Activated T-cell treated with anti-CD3 and anti-CD28 coated beads for 48 hours (primary cell): Measurements from ENCODE around the gene LTBP4.
"Not testable (repeated sequence)": the region's sequence is repeated elsewhere in the genome, so short reads cannot be mapped to it uniquely, and the experiment has no call there.

ENCODE experiments used
- DNase-seq: peaks from one replicate; pipeline ENCODE4 v3.0.0-alpha.2; 2020; ENCODE audit warnings: low read depth

LTBP4 gene

DNA sequence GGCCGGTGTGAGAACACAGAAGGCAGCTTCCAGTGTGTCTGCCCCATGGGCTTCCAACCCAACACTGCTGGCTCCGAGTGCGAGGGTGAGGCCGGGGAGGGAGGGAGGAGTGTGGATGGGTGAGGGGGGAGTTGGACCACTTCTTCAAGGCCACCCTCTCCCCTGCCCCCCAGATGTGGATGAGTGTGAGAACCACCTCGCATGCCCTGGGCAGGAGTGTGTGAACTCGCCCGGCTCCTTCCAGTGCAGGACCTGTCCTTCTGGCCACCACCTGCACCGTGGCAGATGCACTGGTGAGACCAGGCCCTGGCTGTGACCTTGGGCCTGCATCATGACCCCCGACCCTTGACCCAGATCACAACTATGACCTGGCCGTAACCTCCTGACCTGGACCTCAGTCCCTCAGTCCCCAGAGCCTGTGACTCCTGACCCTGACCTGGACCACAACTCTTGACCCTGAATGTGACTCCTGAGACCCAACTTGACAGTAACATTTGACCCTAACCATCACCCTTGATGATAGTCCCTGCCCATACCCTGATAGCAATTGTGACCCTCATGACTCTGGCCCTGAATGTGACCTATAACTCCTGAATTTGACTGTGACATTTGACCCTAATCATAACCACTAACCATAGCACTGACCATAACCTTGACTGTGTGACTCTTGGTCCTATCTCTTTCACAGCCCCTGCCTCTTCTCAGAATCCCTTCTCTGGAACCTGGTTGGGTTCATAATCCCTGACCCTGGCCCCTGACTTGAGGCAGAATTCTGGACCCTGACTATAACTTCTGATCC lies 10.9 kb downstream of the LTBP4 start:
- DNase-seq: no peak

DNA sequence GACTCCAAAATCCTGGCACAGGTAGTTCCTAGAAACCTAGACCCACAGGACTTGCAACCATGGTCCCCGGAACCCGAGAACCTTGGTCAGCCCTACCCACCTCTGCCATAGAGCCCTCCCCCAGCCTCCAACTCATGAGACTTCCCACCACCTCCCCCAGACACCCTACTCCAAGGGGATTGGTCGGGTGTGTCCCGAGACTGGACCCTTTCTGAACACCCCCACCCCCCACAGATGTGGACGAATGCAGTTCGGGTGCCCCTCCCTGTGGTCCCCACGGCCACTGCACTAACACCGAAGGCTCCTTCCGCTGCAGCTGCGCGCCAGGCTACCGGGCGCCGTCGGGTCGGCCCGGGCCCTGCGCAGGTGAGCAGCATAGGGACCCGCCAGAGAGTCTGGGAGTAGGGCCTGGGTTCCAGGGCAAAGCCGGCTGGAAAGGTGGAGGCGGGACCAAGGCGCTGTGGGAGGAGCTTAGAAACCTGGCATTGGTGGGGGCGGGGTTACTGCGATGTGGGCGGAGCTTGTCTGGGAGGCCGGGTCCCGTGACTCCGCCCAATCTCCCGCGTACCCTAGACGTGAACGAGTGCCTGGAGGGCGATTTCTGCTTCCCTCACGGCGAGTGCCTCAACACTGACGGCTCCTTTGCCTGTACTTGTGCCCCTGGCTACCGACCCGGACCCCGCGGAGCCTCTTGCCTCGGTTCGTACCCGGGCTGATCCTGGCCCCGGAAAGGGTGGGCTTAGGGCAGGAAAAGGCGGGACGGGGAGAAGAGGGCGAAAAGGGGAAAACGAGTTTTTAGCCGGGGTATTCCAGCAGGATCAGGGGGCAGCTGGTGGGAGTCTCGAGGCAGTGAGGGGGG lies 11.9 kb downstream of the LTBP4 start:
- DNase-seq: peak; percentile 80

DNA sequence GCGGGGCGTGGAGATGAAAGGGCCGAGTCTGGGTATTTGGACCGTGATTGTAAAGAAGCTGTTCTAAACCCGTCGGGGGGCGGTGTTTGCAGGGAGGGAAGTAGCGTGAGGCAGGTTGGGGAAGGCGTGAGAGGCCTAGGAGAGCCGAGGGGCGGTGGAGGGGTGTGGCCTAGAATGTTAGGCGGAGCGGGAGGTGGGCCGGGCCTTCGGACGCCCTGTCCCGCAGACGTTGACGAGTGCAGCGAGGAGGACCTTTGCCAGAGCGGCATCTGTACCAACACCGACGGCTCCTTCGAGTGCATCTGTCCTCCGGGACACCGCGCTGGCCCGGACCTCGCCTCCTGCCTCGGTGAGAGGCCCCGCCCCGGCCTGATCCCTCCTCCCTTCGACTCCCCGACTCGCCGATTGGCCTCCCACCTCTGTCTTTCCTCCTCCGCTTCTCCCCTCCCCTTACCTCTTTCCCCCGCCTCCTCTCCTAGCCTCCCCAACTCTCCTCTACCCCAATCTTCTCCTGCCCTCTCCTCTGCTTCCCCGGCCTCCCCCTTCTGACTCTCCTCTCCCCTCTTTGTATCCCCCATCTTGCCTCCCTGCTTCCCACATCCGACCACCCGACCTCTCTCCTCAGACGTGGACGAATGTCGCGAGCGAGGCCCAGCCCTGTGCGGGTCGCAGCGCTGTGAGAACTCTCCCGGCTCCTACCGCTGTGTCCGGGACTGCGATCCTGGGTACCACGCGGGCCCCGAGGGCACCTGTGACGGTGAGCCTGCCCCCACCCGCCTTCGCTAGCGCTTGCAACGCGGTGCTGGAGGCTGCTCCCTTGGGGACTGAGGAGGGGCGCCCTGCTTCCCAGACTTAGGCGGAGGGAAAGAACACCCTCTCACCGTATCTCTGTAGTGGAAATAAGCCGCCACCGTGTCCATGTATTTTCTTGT lies 12.8 kb downstream of the LTBP4 start:
- peak; percentile 82 for DNase-seq

DNA sequence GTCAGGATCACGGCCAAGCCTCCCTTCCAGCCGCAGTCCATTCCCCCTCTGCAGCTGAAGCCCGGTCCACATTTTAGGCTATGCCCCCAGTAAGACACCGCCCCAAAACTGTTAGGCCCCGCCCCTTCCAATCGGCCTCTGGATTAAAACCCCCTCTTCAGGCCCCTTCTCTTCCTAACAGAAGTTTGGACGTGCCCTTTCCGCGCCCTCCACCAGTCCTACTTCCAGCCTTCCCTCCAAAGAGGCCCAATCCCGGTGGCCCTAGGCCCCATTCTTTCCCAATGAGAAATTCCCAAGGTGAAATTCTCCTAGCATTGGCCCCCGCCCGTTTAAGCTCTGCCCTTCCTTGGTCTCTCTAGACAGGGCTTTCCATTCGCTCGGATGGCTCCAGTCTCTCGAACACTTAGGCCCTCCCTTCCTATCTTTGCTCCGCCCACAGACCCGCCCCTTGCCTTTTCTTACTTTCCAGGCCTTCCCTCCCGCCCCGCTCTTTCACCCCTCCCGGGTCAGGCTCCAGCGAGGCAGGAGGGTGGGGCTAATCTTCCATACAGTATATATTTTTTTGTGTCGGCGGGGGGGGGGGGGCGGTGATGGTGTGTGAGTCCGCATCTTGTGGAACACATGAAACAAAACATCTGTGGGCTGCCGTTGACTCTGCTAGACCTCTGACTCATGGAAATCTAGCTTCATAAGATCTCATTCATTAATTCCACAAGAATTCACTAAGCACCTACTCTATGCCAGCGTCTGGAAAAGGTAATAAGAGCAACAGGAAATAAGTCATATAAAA lies 13.6 kb downstream of the LTBP4 start:
- peak; percentile 93 for DNase-seq

DNA sequence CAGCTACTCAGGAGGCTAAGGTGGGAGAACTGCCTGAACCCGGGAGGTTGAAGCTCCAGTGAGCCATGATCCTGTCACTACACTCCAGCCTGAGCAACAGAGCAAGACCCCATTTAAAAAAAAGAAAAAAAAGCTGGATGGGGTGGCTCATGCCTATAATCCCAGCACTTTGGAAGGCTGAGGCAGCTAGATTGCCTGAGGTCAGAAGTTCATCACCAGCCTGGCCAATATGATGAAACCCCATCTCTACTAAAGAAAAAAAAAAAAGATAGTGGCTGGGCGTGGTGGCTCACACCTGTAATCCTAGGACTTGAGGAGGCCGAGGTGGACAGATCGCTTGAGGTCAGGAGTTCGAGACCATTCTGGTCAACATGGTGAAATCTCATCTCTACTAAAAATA lies 15.0 kb downstream of the LTBP4 start:
- no peak for DNase-seq

DNA sequence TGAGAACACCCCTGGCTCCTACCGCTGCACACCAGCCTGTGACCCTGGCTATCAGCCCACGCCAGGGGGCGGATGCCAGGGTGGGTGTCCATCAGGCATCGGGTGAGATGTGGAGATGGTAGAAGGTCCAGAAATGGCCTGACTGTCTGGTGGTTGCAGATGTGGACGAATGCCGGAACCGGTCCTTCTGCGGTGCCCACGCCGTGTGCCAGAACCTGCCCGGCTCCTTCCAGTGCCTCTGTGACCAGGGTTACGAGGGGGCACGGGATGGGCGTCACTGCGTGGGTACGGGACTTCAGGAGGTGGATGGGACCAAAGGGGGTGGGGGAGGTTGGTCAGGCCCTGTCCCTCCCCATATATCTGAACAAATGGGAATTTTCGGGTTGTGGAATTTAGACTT lies 15.8 kb downstream of the LTBP4 start:
- no peak for DNase-seq

DNA sequence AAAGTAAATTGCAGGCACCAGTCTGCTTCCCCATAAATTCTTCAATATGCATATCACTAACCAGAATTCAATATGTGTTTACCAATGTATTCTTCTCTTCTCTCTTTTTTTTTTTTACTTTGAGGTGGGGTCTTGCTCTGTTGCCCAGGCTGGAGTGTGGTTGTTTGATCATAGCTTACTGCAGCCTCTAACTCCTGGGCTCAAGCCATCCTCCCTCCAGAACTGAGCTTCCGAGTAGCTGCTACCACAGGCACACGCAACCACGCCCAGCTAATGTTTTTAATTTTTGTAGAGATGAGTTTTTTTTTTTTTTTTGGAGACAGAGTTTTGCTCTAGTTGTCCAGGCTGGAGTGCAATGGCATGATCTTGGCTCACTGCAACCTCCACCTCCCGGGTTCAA lies 16.8 kb downstream of the LTBP4 start:
- DNase-seq: no peak

DNA sequence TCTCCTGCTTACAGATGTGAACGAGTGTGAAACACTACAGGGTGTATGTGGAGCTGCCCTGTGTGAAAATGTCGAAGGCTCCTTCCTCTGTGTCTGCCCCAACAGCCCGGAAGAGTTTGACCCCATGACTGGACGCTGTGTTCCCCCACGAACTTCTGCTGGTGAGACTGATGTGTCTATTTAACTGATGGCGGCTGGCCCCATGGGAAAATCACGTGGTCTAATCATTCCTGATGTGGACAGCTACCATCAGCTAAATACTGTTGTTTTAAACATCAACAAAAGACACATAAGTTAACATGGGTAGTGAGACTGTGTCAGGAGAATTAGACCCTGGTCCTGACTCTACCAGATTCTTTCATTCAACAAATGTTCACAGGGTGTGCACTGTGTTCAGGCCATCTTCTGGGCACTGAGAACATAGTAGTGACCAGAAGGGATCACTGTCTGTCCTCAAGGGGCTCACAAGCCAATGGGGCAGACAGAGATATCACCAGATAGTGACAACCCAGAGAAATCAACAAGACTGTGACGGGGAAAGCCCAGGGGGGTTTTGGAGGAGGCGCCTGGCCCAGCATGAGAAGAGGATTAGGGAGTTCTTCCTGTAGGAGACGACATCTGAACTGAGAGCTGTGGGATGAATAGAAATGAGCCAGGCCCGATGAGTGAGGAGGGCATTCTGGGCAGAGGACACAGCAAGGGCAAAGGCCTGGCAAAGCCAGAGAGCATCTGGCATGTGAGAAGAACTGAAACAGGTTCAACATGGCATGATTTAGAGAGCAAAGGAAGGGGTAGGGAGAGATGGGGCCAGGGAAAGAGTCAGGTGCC lies 18.4 kb downstream of the LTBP4 start:
- no peak for DNase-seq

DNA sequence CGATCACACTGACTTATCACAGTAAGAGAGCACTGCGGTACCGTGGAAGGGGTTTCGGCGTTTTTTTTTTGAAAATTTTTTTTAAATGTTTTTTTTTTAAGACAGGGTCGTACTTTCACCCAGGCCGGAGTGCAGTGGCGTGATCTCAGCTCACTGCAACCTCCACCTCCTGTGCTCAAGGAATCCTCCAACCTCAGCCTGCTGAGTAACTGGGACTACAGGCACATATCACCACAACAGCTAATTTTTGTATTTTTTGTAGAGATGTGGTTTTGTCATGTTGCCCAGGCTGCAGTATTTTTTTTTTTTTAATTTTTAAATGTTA lies 19.0 kb downstream of the LTBP4 start:
- DNase-seq: no peak

DNA sequence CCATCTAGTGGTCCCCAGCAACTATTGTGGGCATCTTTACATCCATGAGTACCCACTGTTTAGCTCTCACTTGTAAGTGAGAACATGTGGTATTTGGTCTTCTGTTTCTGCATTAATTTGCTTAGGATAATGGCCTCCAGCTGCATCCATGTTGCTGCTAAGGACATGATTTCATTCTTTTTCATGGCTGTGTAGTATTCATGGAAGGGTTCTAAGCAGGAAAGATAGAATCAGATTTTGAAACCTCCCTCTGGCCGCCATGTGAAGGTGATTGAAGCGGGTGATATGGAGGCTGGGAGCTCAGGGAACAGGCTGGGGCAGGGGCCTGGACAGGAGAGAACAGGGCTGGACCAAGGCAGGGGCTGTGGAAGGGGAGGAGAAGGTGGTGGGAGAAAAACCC lies 20.1 kb downstream of the LTBP4 start:
- no peak for DNase-seq

DNA sequence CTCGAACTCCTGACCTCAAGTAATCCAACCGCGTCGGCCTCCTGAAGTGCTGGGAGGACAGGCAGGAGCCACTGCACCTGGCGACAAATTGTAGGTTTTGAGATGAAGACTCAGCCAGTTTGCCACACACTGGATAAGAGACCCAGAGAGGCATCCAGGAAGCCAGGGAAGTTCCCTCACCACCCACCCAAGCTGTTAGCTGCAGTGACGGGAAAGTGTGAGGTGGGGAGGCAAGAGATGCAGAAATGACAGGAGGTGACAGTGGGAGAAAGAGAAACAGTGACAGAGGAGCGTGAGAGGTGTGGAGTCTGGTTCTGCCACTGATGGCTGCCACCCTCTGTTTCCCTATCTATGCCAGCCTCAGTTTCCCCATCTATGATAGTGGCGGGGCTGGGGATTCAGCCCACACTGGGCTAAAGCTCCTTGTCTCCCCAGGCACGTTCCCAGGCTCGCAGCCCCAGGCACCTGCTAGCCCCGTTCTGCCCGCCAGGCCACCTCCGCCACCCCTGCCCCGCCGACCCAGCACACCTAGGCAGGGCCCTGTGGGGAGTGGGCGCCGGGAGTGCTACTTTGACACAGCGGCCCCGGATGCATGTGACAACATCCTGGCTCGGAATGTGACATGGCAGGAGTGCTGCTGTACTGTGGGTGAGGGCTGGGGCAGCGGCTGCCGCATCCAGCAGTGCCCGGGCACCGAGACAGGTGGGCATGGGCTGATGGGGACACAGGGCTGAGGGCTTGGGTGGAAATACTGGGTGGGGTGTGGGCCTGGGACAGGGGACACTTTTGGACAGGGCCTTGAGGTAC lies 21.0 kb downstream of the LTBP4 start:
- no peak for DNase-seq

DNA sequence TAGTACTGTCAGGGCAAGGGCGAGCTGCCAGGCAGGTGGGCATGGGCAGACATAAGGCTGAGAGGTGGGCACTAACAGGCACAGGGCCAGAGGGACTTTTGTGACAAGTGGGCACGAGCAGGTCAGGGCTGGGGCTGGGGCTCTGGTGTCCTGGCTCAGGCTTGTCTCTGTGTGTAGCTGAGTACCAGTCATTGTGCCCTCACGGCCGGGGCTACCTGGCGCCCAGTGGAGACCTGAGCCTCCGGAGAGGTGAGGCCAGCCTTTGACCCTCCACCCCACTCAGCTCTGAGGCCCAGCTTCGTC lies 21.6 kb downstream of the LTBP4 start:
- DNase-seq: no peak

DNA sequence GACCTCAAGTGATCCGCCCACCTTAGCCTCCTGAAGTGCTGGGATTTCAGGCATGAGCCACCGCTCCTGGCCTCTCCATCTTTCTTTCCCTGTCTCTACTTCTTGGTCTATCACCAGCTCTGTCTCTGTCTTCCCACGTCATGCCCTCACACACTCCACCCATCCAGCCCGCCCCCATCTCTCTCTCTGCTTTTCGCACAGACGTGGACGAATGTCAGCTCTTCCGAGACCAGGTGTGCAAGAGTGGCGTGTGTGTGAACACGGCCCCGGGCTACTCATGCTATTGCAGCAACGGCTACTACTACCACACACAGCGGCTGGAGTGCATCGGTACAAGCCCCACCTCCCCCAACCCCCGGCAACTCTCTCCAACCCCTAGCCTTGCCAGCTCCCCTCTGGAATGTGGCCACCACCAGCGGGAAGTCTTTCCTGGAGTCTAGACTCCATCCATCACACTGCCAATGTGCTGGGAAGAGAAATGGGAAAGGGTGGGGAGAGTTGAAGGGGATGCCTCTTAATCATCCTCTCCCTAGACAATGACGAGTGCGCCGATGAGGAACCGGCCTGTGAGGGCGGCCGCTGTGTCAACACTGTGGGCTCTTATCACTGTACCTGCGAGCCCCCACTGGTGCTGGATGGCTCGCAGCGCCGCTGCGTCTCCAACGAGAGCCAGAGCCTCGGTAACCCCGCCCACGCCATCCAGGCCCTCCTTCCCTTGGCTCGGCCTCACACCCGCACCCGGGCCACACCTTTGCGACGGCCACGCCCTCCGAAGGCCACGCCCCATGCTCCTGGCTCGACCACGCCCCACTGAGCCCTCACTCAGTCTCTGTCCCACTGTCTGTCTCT lies 22.5 kb downstream of the LTBP4 start:
- DNase-seq: no peak

DNA sequence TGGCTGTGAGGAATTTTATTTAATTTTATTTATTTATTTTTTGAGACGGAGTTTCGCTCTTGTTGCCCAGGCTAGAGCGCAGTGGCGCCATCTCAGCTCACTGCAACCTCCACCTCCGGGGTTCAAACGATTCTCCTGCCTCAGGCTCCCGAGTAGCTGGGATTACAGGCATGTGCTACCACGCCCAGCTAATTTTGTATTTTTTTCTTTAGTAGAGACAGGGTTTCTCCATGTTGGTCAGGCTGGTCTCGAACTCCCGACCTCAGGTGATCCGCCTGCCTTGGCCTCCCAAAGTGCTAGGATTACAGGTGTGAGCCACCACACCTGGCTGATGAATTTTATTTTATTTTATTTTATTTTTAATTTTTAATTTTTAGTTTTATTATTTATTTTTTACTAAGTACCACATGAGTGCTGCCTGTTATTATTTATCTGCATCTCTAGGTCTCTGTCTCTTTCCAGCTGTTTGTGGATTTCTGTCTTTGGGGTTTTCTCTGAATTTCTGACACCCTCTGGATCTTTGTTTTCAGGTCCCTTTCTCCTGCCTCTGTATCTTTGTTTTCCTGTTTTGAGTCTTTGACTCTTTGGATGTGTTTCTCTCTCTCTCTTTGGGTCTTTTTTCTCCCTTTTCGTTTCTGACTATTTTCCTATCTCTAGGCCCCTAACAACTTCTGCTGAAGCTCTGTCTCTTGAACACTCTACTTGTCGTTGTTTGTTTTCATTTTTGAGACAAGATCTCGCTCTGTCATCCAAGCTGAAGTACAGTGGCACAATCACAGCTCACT lies 23.4 kb downstream of the LTBP4 start:
- DNase-seq: not testable (repeated sequence)

DNA sequence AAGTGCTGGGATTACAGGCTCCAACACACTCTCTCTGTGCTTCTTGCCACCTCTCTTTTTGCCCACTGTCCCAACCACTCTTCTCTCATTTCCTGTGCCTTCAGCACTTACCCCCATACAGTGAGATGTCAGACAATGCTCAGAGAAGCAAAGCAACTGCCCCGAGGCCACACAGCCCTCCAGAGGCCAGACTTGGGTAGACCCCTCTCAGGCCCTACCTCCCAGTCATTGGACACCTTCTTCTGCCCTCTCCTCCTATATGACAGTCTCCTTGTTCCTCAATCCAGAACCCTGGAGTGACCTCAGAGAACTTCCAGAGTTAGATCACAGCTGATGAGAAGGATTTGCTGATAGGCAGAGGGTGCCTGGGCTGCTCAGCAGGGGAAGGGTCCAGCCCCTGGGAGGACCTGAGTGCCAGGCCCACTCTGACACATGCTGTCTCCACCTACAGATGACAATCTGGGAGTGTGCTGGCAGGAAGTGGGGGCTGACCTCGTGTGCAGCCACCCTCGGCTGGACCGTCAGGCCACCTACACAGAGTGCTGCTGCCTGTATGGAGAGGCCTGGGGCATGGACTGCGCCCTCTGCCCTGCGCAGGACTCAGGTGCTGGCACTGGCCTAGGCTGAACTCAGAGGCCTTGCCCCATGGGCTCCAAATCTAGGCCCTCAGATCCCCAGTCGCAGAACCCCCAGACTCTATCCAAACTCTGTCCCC lies 24.4 kb downstream of the LTBP4 start:
- DNase-seq: no peak

DNA sequence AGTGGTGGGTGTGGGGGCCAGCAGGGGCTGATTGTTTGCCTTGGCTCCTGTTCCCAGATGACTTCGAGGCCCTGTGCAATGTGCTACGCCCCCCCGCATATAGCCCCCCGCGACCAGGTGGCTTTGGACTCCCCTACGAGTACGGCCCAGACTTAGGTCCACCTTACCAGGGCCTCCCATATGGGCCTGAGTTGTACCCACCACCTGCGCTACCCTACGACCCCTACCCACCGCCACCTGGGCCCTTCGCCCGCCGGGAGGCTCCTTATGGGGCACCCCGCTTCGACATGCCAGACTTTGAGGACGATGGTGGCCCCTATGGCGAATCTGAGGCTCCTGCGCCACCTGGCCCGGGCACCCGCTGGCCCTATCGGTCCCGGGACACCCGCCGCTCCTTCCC lies 25.7 kb downstream of the LTBP4 start:
- DNase-seq: no peak

DNA sequence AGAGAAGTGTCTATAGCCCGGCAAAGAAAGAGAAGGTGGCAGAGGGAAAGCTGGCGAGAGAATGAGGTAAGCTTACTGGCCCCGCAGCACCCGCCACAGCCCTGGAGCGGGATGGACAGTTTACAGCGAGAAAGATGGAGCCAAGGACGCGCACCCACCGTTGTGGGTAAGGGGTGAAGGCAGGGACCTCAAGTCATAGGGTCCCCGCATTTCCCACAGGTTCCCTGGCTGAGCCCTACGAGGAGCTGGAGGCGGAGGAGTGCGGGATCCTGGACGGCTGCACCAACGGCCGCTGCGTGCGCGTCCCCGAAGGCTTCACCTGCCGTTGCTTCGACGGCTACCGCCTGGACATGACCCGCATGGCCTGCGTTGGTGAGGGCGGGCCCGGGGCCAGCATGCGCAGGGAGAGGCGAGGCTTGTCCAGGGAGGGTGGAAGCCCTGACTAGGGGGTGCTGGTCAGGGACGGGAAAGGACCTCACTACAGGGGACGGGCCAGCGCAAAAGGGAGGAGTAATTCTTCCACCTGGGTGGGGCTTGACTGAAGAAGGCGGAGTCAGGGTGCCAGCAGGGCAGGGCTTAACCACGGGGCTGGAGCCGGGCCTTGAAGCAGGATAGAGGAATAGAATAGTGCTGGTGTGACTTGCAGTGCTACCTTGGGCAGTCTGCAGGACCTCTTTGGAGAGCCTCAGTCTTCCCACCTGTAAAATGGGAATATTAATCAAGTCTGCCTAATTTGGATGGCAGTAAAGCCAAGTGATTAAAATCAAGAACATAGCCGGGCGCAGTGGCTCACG lies 26.5 kb downstream of the LTBP4 start:
- no peak for DNase-seq
